ENCODE results near the gene KCNJ18. TPM values are rescaled to one million over a fixed set of nuclear protein-coding genes. Genes with fewer than 3 reads are reported as not detected.
"Not testable (repeated sequence)": the region's sequence is repeated elsewhere in the genome, so short reads cannot be mapped to it uniquely, and the experiment has no call there.

KCNJ18 gene
- total RNA-seq, 4 donors from 2014 or later, result not detected

DNA sequence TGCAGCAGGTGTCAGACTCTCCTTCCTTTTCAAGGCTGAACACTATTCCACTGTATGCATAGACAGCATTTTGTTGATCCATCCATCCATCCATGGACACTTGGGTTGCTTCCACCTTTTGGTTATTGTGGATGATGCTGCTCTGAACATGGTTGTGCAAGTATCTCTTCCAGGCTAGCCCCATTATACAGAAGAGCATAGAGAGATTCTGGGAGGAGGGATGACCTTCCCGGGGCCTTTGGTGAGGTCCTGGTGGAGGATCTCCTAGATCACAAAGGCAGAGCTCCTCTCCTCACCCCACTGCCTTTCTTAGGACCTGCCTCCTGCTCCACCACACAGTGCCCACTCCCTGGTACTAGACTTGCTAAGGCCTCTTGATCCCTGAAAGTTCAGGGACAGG is 27.2 kb upstream of the KCNJ18 start:
- 71% methylated on average over 1 of the region's 1 CpG; no CpG with 5 or more reads in 1 of the 2 donors for WGBS, 2 donors (ENCODE audit: low coverage in 1 of 2)
- intact Hi-C loops (cut with DNase I; ENCODE audit: low total_unique reads); DNase-seq; H3K27ac ChIP-seq; H3K36me3 ChIP-seq; H3K4me3 ChIP-seq; H3K4me1 ChIP-seq; H3K27me3 ChIP-seq; H3K9me3 ChIP-seq; in situ Hi-C loops (cut with MboI; ENCODE audit: low pct_ligation_motif_present in 1 of 4, low pct_unique_long_range_greater_than_20kb in 1 of 4, low sequenced_read_pairs in 3 of 4): not testable (repeated sequence)

GRCh38 chr17:21665935-21666493 is 26.3 kb upstream of the KCNJ18 start:
- H3K4me1 ChIP-seq; H3K27ac ChIP-seq; H3K9me3 ChIP-seq; DNase-seq; H3K27me3 ChIP-seq; intact Hi-C loops (cut with DNase I; ENCODE audit: low total_unique reads); in situ Hi-C loops (cut with MboI; ENCODE audit: low pct_ligation_motif_present in 1 of 4, low pct_unique_long_range_greater_than_20kb in 1 of 4, low sequenced_read_pairs in 3 of 4); H3K36me3 ChIP-seq; H3K4me3 ChIP-seq: not testable (repeated sequence)
- WGBS, 2 donors (ENCODE audit: low coverage in 1 of 2), result 48 to 64% methylated on average over 1 to 2 of the region's 2 CpGs

DNA sequence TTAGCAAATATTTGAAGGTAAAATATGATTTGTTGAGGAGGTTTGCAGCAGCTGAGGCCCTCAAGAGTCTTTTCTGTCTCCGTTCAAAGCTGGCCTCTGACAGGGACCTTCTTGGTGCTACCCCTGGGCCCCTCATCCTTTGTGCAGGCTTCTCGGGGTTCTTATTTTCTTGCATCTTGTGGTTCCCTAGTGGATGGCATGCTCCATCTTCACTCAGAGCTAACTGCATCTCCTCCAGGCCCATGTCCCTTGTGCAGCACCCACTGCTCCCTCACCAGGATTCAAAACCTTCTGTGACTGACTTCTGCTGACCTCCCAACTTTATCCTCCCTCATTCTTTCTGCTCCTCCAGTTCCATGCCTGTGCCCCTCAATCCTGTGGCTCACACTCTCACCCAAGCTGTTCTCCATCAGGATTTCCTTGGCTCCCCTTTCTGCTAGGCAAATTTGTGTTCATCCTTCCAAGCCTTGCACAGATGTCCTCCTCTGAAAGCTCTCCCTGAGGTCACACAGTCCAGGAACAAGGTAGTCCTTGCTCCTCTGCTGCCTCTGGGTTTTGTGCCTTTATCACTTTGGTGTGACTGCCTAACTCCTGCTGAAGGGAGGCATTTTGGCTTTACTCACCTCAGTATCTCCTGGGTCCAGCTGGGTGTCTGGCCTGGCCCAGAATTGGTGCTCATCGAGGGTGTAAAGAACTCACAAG is 25.5 kb upstream of the KCNJ18 start:
- H3K4me1 ChIP-seq; DNase-seq; in situ Hi-C loops (cut with MboI; ENCODE audit: low pct_ligation_motif_present in 1 of 4, low pct_unique_long_range_greater_than_20kb in 1 of 4, low sequenced_read_pairs in 3 of 4); H3K4me3 ChIP-seq; H3K9me3 ChIP-seq; H3K27me3 ChIP-seq; intact Hi-C loops (cut with DNase I; ENCODE audit: low total_unique reads); H3K27ac ChIP-seq; H3K36me3 ChIP-seq: not testable (repeated sequence)
- 53 to 54% methylated on average over 3 of the region's 3 CpGs for WGBS, 2 donors (ENCODE audit: low coverage in 1 of 2)

GRCh38 chr17:21667413-21668117 is 24.8 kb upstream of the KCNJ18 start:
- H3K4me3 ChIP-seq; H3K36me3 ChIP-seq; DNase-seq; in situ Hi-C loops (cut with MboI; ENCODE audit: low pct_ligation_motif_present in 1 of 4, low pct_unique_long_range_greater_than_20kb in 1 of 4, low sequenced_read_pairs in 3 of 4); intact Hi-C loops (cut with DNase I; ENCODE audit: low total_unique reads); H3K27me3 ChIP-seq; H3K4me1 ChIP-seq; H3K27ac ChIP-seq; H3K9me3 ChIP-seq: not testable (repeated sequence)
- 29 to 49% methylated on average over 5 to 7 of the region's 7 CpGs for WGBS, 2 donors (ENCODE audit: low coverage in 1 of 2)

DNA sequence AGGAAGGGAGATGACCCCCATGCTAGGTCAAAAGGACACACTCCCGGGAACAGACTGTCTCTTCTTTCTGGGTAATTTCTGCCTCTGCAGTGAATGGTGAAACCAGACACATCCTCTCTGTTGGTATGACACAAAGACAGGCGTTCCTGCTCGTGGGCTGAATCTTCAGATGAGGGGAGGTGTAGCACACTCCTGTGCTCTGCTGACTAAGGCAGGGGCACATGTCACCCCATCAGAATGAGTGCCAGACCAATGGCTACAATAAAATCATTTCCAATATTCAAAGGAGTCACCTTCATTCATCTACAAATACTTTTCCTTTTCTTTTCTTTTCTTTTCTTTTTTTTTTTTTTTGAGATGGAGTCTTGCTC is 24.2 kb upstream of the KCNJ18 start:
- DNase-seq; H3K27ac ChIP-seq; H3K4me3 ChIP-seq; H3K9me3 ChIP-seq; H3K27me3 ChIP-seq; H3K36me3 ChIP-seq; intact Hi-C loops (cut with DNase I; ENCODE audit: low total_unique reads); in situ Hi-C loops (cut with MboI; ENCODE audit: low pct_ligation_motif_present in 1 of 4, low pct_unique_long_range_greater_than_20kb in 1 of 4, low sequenced_read_pairs in 3 of 4); H3K4me1 ChIP-seq: not testable (repeated sequence)
- WGBS, 2 donors (ENCODE audit: low coverage in 1 of 2), result 80% methylated on average over 3 of the region's 3 CpGs; no CpG with 5 or more reads in 1 of the 2 donors

DNA sequence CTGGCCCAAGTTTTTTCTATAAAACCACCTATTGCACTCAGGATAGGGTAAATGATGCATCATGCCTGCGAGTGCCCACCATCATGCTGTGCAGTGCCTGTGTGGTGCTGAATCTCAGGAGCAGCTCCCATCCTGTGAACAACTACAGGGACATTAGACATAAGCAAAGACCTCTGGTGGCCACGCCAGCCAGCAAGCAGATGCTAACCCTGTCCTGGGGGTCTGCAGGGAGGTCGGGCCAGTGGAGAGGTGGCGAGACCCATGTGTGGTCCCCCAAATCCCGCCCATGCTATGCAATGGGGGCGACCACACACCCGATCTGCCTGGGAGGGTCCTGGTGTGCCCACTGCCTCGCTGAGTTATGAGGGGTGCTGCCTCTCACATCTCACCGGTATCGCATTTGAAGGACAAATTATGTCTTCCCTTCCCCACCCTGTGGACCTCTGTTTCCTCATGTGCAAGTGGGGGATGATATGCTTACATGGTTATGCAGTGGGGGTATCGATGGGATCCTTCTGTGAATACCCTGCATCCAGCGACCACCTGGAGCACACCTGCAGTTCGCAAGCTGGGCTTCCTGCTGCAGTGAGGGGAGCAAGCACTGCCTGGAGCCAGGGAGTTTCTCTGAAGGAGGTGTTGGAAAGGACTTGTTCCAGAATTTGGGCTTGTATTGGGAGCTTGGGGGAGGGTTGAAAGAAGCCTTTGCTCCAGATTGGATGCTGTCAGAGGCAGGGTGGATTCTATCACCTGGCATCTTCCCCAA is 23.4 kb upstream of the KCNJ18 start:
- H3K4me1 ChIP-seq; intact Hi-C loops (cut with DNase I; ENCODE audit: low total_unique reads); DNase-seq; in situ Hi-C loops (cut with MboI; ENCODE audit: low pct_ligation_motif_present in 1 of 4, low pct_unique_long_range_greater_than_20kb in 1 of 4, low sequenced_read_pairs in 3 of 4); H3K4me3 ChIP-seq; H3K36me3 ChIP-seq; H3K9me3 ChIP-seq; H3K27ac ChIP-seq; H3K27me3 ChIP-seq: not testable (repeated sequence)
- 83 to 100% methylated on average over 1 to 12 of the region's 13 CpGs for WGBS, 2 donors (ENCODE audit: low coverage in 1 of 2)

DNA sequence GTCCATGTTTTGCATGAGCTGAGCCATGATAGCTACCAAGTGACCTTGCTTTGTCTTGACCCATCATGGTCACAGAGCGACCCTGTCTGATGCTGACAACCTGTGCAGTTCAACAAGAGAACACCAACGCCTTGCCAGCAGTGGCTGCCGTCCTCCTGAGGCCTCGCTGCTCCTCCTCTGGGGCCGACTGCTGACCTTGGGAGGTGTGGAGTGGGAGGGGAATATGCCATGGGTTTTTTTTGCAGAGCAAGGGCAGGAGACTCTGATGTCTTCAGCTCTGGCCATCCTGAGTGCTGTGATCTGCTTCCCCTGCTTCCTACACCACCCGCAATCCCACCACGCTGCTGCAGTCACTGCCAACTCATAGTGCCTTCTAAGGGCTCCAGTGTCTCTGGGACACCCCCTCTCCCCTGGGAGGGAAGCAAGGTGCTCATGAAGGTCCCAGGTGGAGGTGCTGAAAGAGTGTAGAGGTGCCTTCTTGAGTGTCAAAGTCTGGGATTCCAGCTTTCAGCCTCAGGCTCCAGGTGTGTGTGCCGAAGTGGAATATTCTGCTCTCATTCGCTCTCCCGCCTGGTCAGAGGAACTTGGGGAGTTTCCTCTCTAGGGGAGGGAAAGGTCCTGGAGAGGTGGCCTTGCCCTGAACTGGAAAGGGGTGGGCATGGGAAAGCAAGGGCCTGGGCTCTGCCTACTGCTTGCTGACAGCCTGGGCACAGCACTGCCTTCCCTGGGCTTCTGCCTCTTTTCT is 22.5 kb upstream of the KCNJ18 start:
- H3K36me3 ChIP-seq; H3K27ac ChIP-seq; intact Hi-C loops (cut with DNase I; ENCODE audit: low total_unique reads); DNase-seq; H3K4me1 ChIP-seq; H3K9me3 ChIP-seq; H3K27me3 ChIP-seq; in situ Hi-C loops (cut with MboI; ENCODE audit: low pct_ligation_motif_present in 1 of 4, low pct_unique_long_range_greater_than_20kb in 1 of 4, low sequenced_read_pairs in 3 of 4); H3K4me3 ChIP-seq: not testable (repeated sequence)
- WGBS, 2 donors (ENCODE audit: low coverage in 1 of 2), result 81 to 84% methylated on average over 3 to 10 of the region's 10 CpGs

GRCh38 chr17:21670361-21671155 is 21.8 kb upstream of the KCNJ18 start:
- H3K9me3 ChIP-seq; intact Hi-C loops (cut with DNase I; ENCODE audit: low total_unique reads); H3K4me1 ChIP-seq; H3K27ac ChIP-seq; H3K27me3 ChIP-seq; H3K36me3 ChIP-seq; H3K4me3 ChIP-seq; in situ Hi-C loops (cut with MboI; ENCODE audit: low pct_ligation_motif_present in 1 of 4, low pct_unique_long_range_greater_than_20kb in 1 of 4, low sequenced_read_pairs in 3 of 4); DNase-seq: not testable (repeated sequence)
- WGBS, 2 donors (ENCODE audit: low coverage in 1 of 2), result 43 to 68% methylated on average over 6 to 8 of the region's 8 CpGs

GRCh38 chr17:21671437-21671836 is 20.9 kb upstream of the KCNJ18 start:
- H3K4me1 ChIP-seq; DNase-seq; H3K36me3 ChIP-seq; H3K27ac ChIP-seq; H3K27me3 ChIP-seq; in situ Hi-C loops (cut with MboI; ENCODE audit: low pct_ligation_motif_present in 1 of 4, low pct_unique_long_range_greater_than_20kb in 1 of 4, low sequenced_read_pairs in 3 of 4); intact Hi-C loops (cut with DNase I; ENCODE audit: low total_unique reads); H3K9me3 ChIP-seq; H3K4me3 ChIP-seq: not testable (repeated sequence)
- 20 to 57% methylated on average over 1 to 2 of the region's 2 CpGs for WGBS, 2 donors (ENCODE audit: low coverage in 1 of 2)

All from transverse colon (tissue), 4 donors.